Activated CD8-positive, alpha-beta T cell treated with anti-CD3 and anti-CD28 coated beads for 36 hours (primary cell): Measurements from ENCODE around the gene GIGYF1. TPM values are rescaled to one million over a fixed set of nuclear protein-coding genes. Genes with fewer than 3 reads are reported as not detected.

ENCODE experiments used
- ATAC-seq: fragments of 200-7000 bp; cut with Tn5 transposase; one replicate; pipeline ENCODE4 v1.10.0; 2021; ENCODE audit warnings: mild to moderate bottlenecking, moderate library complexity
- CTCF ChIA-PET: fragments of 350-600 bp; sonication (Branson Sonifier 250); formaldehyde crosslinking; loops from one replicate; lab custom pipeline; 2021; ENCODE audit warnings: antibody characterized with exemption; lab: Charles Lee
- POLR2A ChIA-PET: fragments of 350-600 bp; sonication (Branson Sonifier 250); formaldehyde crosslinking; loops from one replicate; lab custom pipeline; 2021; ENCODE audit warnings: antibody characterized with exemption; lab: Charles Lee
- DNase-seq: peaks from one replicate; pipeline ENCODE4 v3.0.0-alpha.2; 2020
- H3K27ac Mint-ChIP-seq: one replicate; pipeline ENCODE4 v1.8.0; 2021; ENCODE audit warnings: mild to moderate bottlenecking, mixed read lengths
- H3K27me3 Mint-ChIP-seq: one replicate; pipeline ENCODE4 v1.8.0; 2021; ENCODE audit warnings: mixed read lengths
- H3K36me3 Mint-ChIP-seq: one replicate; pipeline ENCODE4 v1.8.0; 2021; ENCODE audit warnings: low read depth, mixed read lengths
- H3K4me1 Mint-ChIP-seq: one replicate; pipeline ENCODE4 v1.8.0; 2021; ENCODE audit warnings: low read depth, mixed read lengths
- H3K4me3 Mint-ChIP-seq: one replicate; pipeline ENCODE4 v1.8.0; 2021; ENCODE audit warnings: mild to moderate bottlenecking, moderate library complexity, mixed read lengths
- H3K9me3 Mint-ChIP-seq: one replicate; pipeline ENCODE4 v1.8.0; 2021; ENCODE audit warnings: mixed read lengths
- intact Hi-C: fragments of 100-400 bp; cut with micrococcal nuclease; formaldehyde crosslinking; loops from one replicate; pipeline ENCODE4 v1.10.0; 2022
- total RNA-seq, 2 experiments: library from RNA; stranded (reverse); gene quantifications; one replicate each; pipeline ENCODE4 v1.2.3, GENCODE V29; 2021
- TF ChIP-seq, protein P1 (sequence below): fragments of 200-600 bp; IDR thresholded peaks from one replicate; pipeline ENCODE4 v1.8.0; 2022; ENCODE audit warnings: antibody characterized with exemption, mild to moderate bottlenecking

GIGYF1 gene
- total RNA-seq, 2 experiments from 2014 or later = 36.9 to 41.5 TPM

DNA sequence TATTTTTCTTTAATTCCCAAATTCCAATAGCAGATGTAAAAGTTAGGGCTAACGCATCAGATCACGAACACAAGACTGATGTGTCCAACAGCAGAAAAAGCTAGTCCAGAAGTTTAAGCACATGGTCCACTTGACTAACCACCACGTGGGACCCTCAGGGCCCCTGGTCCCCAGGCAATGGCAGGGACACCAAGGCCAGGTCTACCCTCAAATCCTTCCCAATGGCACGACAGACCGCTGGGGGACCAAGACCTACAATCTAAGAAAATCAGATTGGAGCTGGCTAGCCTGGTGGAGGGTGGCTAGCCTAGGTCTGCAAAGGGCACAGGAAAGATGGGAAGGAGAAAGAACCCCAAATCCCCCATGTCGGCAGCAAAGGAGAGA, 1.5 kb downstream of the GIGYF1 start:
- ChIA-PET POLR2A (interaction anchor here (1.0 to 8.3 kb wide), 7 partner anchors 10 to 122 kb away, joined by 3 to 94 read pairs (median 6); partner anchors contain the start of gene POP7), CTCF (interaction anchor here (0.6 to 10.1 kb wide), 19 partner anchors 12 to 160 kb away, joined by 3 to 162 read pairs (median 6); partner anchors contain the start of genes ACTL6B, FBXO24, GNB2 and LRCH4)
- TF ChIP-seq, protein P1, sequence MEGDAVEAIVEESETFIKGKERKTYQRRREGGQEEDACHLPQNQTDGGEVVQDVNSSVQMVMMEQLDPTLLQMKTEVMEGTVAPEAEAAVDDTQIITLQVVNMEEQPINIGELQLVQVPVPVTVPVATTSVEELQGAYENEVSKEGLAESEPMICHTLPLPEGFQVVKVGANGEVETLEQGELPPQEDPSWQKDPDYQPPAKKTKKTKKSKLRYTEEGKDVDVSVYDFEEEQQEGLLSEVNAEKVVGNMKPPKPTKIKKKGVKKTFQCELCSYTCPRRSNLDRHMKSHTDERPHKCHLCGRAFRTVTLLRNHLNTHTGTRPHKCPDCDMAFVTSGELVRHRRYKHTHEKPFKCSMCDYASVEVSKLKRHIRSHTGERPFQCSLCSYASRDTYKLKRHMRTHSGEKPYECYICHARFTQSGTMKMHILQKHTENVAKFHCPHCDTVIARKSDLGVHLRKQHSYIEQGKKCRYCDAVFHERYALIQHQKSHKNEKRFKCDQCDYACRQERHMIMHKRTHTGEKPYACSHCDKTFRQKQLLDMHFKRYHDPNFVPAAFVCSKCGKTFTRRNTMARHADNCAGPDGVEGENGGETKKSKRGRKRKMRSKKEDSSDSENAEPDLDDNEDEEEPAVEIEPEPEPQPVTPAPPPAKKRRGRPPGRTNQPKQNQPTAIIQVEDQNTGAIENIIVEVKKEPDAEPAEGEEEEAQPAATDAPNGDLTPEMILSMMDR = no peak
- peaks cover 54% of the 10 kb centered on the region for H3K4me1 Mint-ChIP-seq
- DNase-seq = no peak
- no peak for ATAC-seq
- no peaks in the 10 kb centered on the region for H3K9me3 Mint-ChIP-seq
- H3K27me3 Mint-ChIP-seq = no peaks in the 10 kb centered on the region
- peak overlapping the region; percentile 88 for H3K4me3 Mint-ChIP-seq
- peak overlapping the region; percentile 91 for H3K27ac Mint-ChIP-seq
- peaks cover 13% of the 10 kb centered on the region for H3K36me3 Mint-ChIP-seq
- intact Hi-C loops = loop anchor here (10.0 kb wide), 1 partner anchor 218 kb away; the partner anchor contains the start of gene TSC22D4

DNA sequence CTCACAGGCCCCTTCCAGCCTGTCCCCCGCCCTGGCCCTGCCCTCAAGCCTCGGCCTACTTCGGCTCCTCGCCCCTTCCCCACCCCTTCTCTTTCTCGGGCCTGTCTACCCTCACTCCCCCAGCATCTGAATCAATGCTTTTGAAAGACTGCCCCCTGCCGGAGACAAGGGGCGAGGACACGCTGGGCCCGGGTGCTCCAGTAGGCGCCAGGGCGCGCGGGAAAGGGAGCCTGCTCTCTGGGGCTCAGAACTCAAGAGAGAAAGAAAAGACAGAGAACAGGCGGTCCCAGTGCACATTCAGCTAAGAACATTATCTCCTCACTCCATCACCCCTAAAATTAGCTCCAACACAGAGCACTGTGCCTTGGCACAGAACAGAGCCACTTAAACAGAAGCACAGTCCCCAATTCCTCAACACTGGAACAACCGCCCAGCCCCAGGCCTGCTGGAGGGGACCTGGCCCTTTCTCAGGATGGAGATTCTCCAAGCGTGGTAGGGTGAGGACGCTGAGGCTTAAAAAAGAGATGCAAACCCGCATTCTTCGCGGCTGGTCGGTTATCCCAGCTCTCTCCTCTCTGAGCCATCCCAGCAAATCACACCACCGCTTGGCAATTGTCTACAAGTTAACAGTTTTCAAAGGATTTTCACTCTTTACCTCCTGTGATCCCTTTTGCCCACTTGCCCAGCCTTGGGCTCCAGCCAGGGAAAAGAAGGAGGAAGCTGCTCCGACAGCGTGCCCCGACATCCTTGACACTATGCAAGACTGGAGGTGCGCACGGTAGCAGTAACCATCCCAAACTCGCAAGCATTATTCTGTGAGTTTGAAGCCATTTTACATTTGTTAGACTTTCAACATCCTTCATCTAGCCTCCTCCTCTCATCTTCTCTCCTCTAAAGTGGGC, 2.1 kb downstream of the GIGYF1 start:
- peaks cover 13% of the 10 kb centered on the region for H3K36me3 Mint-ChIP-seq
- ChIA-PET POLR2A (interaction anchor here (0.6 to 8.3 kb wide), 12 partner anchors 9 to 183 kb away, joined by 3 to 94 read pairs (median 4); partner anchors contain the start of genes MOSPD3, POP7 and SRRT), CTCF (interaction anchor here (0.6 to 10.1 kb wide), 30 partner anchors 13 to 254 kb away, joined by 3 to 162 read pairs (median 4); partner anchors contain the start of genes ACTL6B, FBXO24, GNB2 and LRCH4)
- intact Hi-C loops = loop anchor here (10.0 kb wide), 1 partner anchor 217 kb away; the partner anchor contains the start of gene TSC22D4
- ATAC-seq (peak; percentile 77), DNase-seq (peak; percentile 88)
- H3K27ac Mint-ChIP-seq = peak overlapping the region; percentile 91
- TF ChIP-seq, protein P1 = peak; percentile 90
- peak overlapping the region; percentile 88 for H3K4me3 Mint-ChIP-seq
- H3K4me1 Mint-ChIP-seq = peaks cover 54% of the 10 kb centered on the region
- H3K27me3 Mint-ChIP-seq = no peaks in the 10 kb centered on the region
- H3K9me3 Mint-ChIP-seq = no peaks in the 10 kb centered on the region

DNA sequence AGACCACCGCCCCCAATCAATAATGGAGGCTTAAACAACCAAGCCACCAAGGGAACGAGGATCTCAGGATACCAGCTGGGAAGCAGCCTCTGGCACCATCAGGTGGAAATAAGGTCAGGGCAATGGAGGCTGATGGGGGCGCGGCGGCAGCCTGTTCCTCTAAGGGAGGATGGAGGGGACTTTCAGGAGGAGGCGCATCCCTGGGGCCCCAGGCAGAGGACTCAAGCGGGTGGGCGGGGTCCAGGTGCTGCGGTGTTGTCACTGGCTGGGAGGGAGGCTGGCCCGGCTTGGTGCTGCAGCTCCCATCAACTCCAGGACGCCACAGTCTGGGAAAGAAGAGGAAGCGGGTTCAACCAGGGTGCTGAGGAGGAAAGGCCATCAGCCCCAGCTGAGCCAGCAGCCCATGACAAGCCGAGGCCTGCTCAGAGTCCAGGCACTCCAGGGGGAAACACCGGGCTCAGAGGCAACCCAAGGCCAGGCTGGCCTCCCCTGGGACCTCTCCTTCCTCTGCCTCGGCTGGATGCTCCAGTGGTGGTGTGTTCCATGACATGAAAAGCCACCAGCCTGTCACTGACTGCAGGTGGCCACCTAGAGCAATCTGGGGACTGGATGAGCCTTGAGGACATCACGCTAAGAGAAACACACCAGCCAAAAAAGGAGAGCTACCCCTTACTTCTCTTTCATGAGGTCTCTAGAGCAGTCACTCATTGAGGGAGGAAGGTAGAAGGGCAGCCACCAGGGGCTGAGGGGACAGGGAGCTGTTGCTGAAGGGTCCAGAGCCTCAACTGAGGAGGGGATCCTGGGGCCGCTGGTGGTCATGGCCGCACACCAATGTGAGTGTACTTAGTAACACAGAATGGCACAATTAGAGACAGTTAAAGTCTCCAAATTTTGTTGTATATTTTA, 4.6 kb downstream of the GIGYF1 start:
- TF ChIP-seq, protein P1 = no peak
- intact Hi-C loops = loop anchor here (10.0 kb wide), 1 partner anchor 215 kb away; the partner anchor contains the start of gene TSC22D4
- ChIA-PET CTCF (interaction anchor here (1.2 to 10.1 kb wide), 8 partner anchors 10 to 162 kb away, joined by 3 to 162 read pairs (median 16); partner anchors contain the start of genes FBXO24, LRCH4, MOSPD3 and POP7), POLR2A (interaction anchor here (1.4 to 8.3 kb wide), 3 partner anchors 12 to 220 kb away, joined by 3 to 94 read pairs (median 7); no protein-coding TSS in a partner anchor)
- Mint-ChIP-seq H3K36me3 (peaks cover 17% of the 10 kb centered on the region), H3K4me1 (peaks cover 41% of the 10 kb centered on the region), H3K4me3 (no peak overlapping the region), H3K9me3 (no peaks in the 10 kb centered on the region), H3K27me3 (no peaks in the 10 kb centered on the region), H3K27ac (peak overlapping the region; percentile 13)
- ATAC-seq (no peak), DNase-seq (no peak)

DNA sequence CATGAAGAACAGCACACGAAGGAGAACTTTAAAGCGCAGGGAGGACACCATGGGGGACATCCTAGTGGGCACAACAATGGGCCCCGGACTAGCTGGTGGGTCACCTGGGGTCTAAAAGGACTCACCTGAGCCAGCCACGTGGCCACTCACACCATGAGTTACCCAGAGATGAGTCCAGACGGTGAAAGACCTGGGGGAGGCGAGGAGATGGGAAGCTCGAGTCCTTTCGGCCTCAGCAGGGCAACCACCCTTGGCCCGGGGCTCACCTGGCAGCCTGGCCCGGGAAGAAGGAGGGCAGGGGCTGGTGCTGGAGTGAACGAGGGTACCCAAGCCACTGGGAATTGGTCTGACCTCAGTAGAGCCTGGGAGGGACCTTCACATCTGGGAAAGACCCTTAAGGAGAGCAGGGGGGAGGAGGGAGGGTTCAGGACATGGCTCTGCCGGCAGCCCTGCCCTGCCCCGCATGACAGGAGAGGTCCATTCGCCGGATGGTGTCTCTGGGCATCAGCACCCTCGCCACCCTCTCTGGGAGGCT, 5.7 kb downstream of the GIGYF1 start:
- Mint-ChIP-seq H3K4me1 (peaks cover 41% of the 10 kb centered on the region), H3K36me3 (peaks cover 18% of the 10 kb centered on the region), H3K4me3 (no peak overlapping the region), H3K27ac (peak overlapping the region; percentile 53), H3K27me3 (no peaks in the 10 kb centered on the region), H3K9me3 (no peaks in the 10 kb centered on the region)
- intact Hi-C loops = no loop called here
- CTCF ChIA-PET = interaction anchor here (1.2 to 10.1 kb wide), 5 partner anchors 9 to 124 kb away, joined by 3 to 162 read pairs (median 4); partner anchors contain the start of gene POP7
- POLR2A ChIA-PET = interaction anchor here (1.4 to 8.3 kb wide), 2 partner anchors 11 to 219 kb away, joined by 3 to 94 read pairs; no protein-coding TSS in a partner anchor
- ATAC-seq (no peak), DNase-seq (no peak)
- TF ChIP-seq, protein P1 = no peak
